Measurements from ENCODE around the gene UBE2C.

UBE2C gene

DNA sequence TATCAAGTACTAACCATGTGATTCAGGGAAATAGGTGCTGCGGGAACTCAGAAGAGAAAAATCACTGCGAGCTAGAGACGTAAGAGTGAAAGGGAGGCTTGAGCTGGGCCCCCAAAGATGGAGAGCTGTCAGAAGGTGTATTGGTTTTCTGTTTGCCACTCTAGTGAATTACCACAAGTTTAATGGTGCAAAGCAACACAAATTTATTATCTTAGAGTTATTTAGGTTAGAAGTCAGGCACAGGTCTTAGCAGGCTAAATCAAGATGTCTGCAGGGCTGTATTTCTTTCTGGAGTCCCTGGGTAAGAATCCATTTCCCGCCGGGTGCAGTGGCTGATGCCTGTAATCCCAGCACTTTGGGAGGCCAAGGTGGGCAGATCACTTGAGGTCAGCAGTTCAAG lies 47.5 kb downstream of the UBE2C start:
- no peak for DNase-seq (ENCODE audit: low read depth, low spot score)

DNA sequence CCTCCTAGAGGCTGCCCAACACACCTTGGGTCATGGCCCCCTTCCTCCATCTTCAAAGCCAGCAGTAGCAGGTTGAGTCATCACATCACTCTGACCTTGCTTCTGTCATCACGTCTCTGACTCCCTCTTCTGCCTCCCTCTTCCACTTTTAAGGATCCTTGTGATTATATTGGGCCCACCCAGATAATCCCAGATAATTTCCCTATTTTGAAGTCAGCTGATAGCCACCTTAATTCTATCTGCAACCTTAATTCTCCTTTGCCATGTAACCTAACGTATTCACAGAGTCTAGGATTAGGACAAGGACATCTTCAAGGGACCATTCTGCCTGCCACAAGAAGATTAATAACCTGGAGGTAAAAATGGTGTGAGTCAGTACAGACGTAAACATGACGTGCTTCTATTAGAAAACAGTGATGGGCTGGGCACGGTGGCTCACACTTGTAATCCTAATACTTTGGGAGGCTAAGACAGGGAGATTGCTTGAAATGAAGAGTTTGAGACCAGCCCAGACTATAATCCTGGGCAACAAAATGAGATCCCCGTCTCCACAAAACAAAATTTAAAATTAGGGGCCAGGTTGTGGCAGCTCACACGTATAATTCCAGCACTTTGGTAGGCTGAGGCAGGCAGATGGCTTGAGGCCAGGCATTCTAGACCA lies 48.2 kb downstream of the UBE2C start:
- DNase-seq (ENCODE audit: low read depth, low spot score): no peak

DNA sequence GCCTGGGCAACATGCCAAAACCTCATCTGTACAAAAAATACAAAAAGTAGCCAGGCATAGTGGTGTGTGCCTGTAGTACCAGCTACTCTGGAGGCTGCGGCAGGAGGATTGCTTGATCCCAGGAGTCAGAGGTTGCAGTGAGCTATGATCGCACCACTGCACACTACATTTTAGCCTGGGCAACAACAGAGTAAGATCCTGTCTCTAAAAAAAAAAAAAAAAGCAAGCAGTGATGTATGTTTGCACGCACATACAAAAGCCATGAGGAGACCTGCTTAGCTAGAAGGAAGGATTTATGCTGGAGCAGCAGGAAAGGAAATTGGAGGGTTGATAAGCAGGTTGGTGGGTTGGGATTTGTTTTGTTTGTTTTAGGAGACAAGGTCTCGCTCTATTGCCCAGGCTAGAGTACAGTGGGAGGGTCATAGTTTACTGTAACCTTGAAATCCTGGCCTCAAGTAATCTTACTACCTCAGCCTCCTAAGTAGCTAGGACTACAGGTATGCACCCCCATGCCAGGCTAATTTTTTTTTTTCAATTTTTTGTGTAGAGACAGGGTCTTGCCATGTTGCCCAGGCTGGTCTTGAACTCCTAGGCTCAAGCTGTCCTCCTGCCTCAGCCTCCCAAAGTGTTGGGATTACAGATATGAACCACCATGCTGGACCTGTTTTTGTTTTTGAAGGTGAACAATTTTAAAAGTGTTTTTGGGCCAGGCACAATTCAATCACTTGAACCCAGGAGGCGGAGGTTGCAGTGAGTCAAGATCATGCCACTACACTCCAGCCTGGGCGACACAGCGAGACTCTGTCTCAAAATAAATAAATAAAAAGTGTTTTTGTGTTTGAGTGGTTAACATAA lies 49.0 kb downstream of the UBE2C start:
- DNase-seq (ENCODE audit: low read depth, low spot score): no peak

DNA sequence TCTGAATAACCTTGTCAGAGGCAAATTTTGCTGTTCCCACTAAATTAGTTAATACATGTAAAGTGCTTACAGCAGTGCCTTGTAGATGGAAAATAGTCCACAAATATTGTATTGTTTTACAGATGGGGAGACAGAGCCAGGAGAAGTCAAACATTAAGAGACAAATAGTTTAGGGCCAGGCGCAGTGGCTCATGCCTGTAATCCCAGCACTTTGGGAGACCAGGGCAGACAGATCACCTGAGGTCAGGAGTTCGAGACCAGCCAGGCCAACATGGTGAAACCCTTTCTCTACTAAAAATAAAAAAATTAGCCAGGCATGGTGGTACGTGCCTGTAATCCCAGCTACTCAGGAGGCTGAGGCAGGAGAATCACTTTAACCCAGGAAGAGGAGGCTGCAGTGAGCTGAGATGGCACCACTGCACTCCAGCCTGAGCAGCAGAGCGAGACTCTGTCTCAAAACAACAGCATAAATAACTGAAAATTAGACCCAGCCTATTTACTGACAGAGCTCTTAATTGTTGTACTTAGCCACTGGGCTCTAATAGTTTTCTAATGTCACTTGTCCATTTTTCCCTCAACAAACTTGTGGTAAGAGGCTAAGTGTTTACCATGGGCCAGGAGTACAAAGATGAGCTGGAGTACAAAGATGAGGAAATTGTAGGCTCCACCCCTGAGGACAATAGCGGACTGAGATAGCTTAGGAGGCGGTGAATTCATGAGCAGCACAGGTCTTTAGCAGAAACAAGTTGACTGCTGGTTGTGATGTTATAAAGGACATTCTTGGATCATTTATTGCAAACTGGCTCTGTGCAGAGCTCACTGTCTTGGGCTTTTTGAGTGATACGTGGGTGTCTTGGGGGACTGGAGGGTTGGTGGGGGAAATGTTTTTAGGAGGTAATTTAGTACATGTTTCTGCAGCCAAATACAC lies 51.4 kb downstream of the UBE2C start:
- DNase-seq (ENCODE audit: low read depth, low spot score): no peak

GRCh38 chr20:45866454-45866853 lies 54.0 kb downstream of the UBE2C start:
- no peak for DNase-seq (ENCODE audit: low read depth, low spot score)
